ENCODE measurements around the gene CHIT1.
"Not testable (repeated sequence)": the region's sequence is repeated elsewhere in the genome, so short reads cannot be mapped to it uniquely, and the experiment has no call there.

Gene CHIT1

DNA sequence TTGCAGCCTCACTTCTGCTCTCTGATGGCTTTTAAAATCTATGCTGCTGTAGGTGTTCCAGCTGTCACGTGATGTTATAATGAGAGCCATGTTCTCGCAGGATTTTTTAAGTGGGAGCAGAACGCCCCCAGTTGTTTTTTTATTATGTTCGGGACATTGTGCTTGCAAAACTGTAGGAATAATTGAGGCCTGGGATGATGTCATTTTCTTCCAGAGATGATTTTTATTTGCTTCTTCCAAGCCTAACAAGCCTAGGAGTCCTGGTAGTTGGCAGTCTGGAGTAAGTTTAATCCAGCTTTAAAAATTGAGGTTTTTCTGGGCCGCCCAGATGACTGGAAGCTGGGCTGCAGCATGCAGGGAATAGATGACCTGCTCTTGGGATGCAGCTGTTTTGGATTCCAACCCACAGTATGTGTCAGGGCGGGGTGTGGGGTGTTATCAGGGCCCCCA is 34.6 kb upstream of the CHIT1 start:
- no peak overlapping the region for H3K4me3 ChIP-seq (ENCODE audit: low read depth, low read length)
- H3K9ac ChIP-seq (ENCODE audit: low read length), result no peak overlapping the region
- peaks cover 4% of the 10 kb centered on the region; the same call in 1 of the 2 replicates for H3K4me1 ChIP-seq (ENCODE audit: control insufficient read depth, insufficient read depth, low read length)
- no peaks in the 10 kb centered on the region for H3K9me3 ChIP-seq (ENCODE audit: control insufficient read depth, insufficient read depth, low read depth, low read length)
- no peaks in the 10 kb centered on the region for H3K36me3 ChIP-seq (ENCODE audit: control insufficient read depth, insufficient read depth, low read length)
- H3K27ac ChIP-seq (ENCODE audit: low read depth, low read length), result no peak overlapping the region
- no peaks in the 10 kb centered on the region for H3K27me3 ChIP-seq (ENCODE audit: control insufficient read depth, insufficient read depth, low read length)

DNA sequence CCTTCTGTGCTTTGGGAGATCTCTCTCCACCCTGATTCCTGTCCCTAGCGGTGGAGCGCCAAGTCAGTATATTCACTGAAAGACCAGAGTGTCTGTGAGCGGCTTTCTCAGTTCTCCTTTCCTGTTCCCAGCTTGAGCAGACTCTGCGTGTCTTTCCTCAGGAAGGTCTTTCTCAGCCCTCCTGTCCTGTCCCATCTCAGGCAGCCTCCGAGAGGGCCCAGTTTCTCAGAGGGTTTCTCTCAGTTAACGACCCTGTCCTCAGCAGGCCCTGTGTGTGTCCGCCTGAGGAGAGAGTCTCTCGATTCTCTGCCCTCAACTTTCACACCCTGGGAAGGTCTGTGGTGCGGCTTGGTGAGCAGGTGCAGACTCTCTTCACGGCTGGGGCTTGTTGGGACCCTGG is 34.0 kb upstream of the CHIT1 start:
- no peak overlapping the region for H3K27ac ChIP-seq (ENCODE audit: low read depth, low read length)
- no peaks in the 10 kb centered on the region for H3K9me3 ChIP-seq (ENCODE audit: control insufficient read depth, insufficient read depth, low read depth, low read length)
- no peaks in the 10 kb centered on the region for H3K36me3 ChIP-seq (ENCODE audit: control insufficient read depth, insufficient read depth, low read length)
- no peak overlapping the region for H3K9ac ChIP-seq (ENCODE audit: low read length)
- H3K27me3 ChIP-seq (ENCODE audit: control insufficient read depth, insufficient read depth, low read length), result no peaks in the 10 kb centered on the region
- H3K4me1 ChIP-seq (ENCODE audit: control insufficient read depth, insufficient read depth, low read length), result no peaks in the 10 kb centered on the region
- no peak overlapping the region for H3K4me3 ChIP-seq (ENCODE audit: low read depth, low read length)

DNA sequence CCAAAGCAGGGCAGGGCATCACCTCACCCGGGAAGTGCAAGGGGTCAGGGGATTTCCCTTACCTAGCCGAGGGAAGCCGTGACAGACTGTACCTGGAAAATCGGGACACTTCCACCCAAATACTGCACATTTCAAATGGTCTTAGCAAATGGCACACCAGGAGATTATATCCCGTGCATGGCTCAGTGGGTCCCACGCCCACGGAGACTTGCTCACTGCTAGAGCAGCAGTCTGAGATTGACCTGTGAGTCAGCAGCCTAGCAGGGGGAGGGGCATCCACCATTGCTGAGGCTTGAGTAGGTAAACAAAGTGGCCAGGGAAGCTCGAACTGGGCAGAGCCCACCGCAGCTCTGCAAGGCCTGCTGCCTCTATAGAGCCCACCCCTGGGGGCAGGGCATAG is 27.2 kb upstream of the CHIT1 start:
- H3K9me3 ChIP-seq (ENCODE audit: control insufficient read depth, insufficient read depth, low read depth, low read length), result peaks cover 12% of the 10 kb centered on the region
- H3K4me1 ChIP-seq (ENCODE audit: control insufficient read depth, insufficient read depth, low read length); H3K36me3 ChIP-seq (ENCODE audit: control insufficient read depth, insufficient read depth, low read length); H3K4me3 ChIP-seq (ENCODE audit: low read depth, low read length); H3K9ac ChIP-seq (ENCODE audit: low read length); H3K27ac ChIP-seq (ENCODE audit: low read depth, low read length); H3K27me3 ChIP-seq (ENCODE audit: control insufficient read depth, insufficient read depth, low read length): not testable (repeated sequence)

DNA sequence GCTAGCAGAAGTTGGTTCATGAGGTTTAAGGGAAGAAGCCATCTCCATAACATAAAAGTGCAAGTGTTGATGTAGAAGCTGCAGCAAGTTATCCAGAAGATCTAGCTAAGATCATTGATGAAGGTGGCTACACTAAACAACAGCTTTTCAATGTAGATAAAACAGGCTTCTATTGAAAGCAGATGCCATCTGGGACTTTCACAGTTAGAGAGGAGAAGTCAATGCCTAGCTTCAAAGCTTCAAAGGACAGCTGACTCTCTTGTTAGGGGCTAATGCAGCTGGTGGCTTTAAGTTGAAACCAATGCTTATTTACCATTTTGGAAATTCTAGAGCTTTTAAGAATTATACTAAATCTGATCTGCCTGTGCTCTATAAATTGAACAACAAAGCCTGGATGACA is 25.3 kb upstream of the CHIT1 start:
- H3K27me3 ChIP-seq (ENCODE audit: control insufficient read depth, insufficient read depth, low read length); H3K4me1 ChIP-seq (ENCODE audit: control insufficient read depth, insufficient read depth, low read length); H3K36me3 ChIP-seq (ENCODE audit: control insufficient read depth, insufficient read depth, low read length); H3K9ac ChIP-seq (ENCODE audit: low read length); H3K27ac ChIP-seq (ENCODE audit: low read depth, low read length); H3K4me3 ChIP-seq (ENCODE audit: low read depth, low read length): not testable (repeated sequence)
- peaks cover 12% of the 10 kb centered on the region for H3K9me3 ChIP-seq (ENCODE audit: control insufficient read depth, insufficient read depth, low read depth, low read length)

DNA sequence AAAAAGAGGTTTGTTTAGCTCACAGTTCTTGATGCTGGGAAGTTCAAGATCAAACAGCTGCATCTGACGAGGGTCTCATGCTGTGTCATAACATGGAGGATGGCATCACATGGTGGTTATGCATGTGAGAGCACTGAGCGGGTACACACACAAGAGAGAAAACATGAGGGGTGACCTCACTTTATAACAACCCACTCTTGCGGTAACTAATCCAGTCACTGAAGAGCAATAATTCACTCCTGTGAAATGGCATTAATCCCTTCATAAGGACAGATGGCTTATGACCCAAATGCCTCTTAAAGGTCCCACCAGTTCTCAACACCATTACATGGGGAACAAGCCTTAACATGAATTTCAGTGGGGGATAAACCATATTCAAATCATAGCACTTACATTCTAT is 23.2 kb upstream of the CHIT1 start:
- Histone ChIP-seq H3K27me3 (ENCODE audit: control insufficient read depth, insufficient read depth, low read length) (no peaks in the 10 kb centered on the region), H3K9me3 (ENCODE audit: control insufficient read depth, insufficient read depth, low read depth, low read length) (peaks cover 12% of the 10 kb centered on the region), H3K4me1 (ENCODE audit: control insufficient read depth, insufficient read depth, low read length) (no peaks in the 10 kb centered on the region), H3K9ac (ENCODE audit: low read length) (no peak overlapping the region), H3K36me3 (ENCODE audit: control insufficient read depth, insufficient read depth, low read length) (no peaks in the 10 kb centered on the region), H3K4me3 (ENCODE audit: low read depth, low read length) (no peak overlapping the region), H3K27ac (ENCODE audit: low read depth, low read length) (no peak overlapping the region)

DNA sequence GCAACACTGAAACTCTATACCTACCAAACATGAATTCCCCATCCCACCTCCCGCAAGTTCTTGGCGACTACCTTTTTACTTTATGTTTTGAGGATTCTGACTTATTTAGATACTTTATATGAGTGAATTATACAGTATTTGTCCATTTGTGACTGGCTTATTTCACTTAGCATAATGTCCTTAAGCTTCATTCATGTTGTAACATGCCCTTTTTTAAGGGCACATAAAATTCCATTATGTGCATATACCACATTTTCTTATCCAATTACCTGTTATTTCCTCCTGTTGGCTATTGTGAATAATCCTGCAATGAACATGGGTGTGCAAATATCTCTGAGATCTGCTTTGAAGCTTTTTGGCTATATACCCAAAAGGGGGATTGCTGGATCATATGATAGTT is 22.0 kb upstream of the CHIT1 start:
- no peaks in the 10 kb centered on the region for H3K4me1 ChIP-seq (ENCODE audit: control insufficient read depth, insufficient read depth, low read length)
- H3K27ac ChIP-seq (ENCODE audit: low read depth, low read length), result no peak overlapping the region
- no peaks in the 10 kb centered on the region for H3K36me3 ChIP-seq (ENCODE audit: control insufficient read depth, insufficient read depth, low read length)
- peaks cover 8% of the 10 kb centered on the region for H3K9me3 ChIP-seq (ENCODE audit: control insufficient read depth, insufficient read depth, low read depth, low read length)
- no peaks in the 10 kb centered on the region for H3K27me3 ChIP-seq (ENCODE audit: control insufficient read depth, insufficient read depth, low read length)
- no peak overlapping the region for H3K9ac ChIP-seq (ENCODE audit: low read length)
- no peak overlapping the region for H3K4me3 ChIP-seq (ENCODE audit: low read depth, low read length)

DNA sequence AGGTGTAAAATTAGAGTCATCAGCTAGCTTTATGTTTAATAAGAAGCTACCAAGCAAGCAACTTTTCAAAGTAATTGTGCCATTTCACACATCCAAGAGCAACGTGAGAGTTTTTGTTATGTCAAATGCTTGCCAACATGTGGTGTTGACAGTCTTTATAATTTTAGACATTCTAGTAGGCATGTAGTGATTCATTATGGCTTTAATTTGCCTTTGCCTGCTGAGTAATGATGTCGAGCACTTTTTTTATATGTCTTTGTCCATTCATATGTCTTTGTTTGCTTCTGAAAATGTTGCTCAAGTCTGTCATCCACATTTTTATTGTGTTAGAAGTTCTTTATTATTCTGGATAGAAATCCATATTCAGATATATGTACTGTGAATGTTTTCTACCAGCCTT is 21.4 kb upstream of the CHIT1 start:
- H3K9ac ChIP-seq (ENCODE audit: low read length), result no peak overlapping the region
- no peaks in the 10 kb centered on the region for H3K36me3 ChIP-seq (ENCODE audit: control insufficient read depth, insufficient read depth, low read length)
- no peaks in the 10 kb centered on the region for H3K27me3 ChIP-seq (ENCODE audit: control insufficient read depth, insufficient read depth, low read length)
- no peak overlapping the region for H3K4me3 ChIP-seq (ENCODE audit: low read depth, low read length)
- H3K9me3 ChIP-seq (ENCODE audit: control insufficient read depth, insufficient read depth, low read depth, low read length), result peaks cover 3% of the 10 kb centered on the region
- H3K27ac ChIP-seq (ENCODE audit: low read depth, low read length), result no peak overlapping the region
- H3K4me1 ChIP-seq (ENCODE audit: control insufficient read depth, insufficient read depth, low read length), result no peaks in the 10 kb centered on the region

GRCh38 chr1:203244776-203245175 is 15.3 kb upstream of the CHIT1 start:
- Histone ChIP-seq H3K9me3 (ENCODE audit: control insufficient read depth, insufficient read depth, low read depth, low read length) (no peaks in the 10 kb centered on the region), H3K4me3 (ENCODE audit: low read depth, low read length) (no peak overlapping the region), H3K4me1 (ENCODE audit: control insufficient read depth, insufficient read depth, low read length) (no peaks in the 10 kb centered on the region), H3K9ac (ENCODE audit: low read length) (no peak overlapping the region), H3K27me3 (ENCODE audit: control insufficient read depth, insufficient read depth, low read length) (no peaks in the 10 kb centered on the region), H3K27ac (ENCODE audit: low read depth, low read length) (no peak overlapping the region), H3K36me3 (ENCODE audit: control insufficient read depth, insufficient read depth, low read length) (no peaks in the 10 kb centered on the region)

- H3K4me1 ChIP-seq (ENCODE audit: control insufficient read depth, insufficient read depth, low read length); H3K27me3 ChIP-seq (ENCODE audit: control insufficient read depth, insufficient read depth, low read length); H3K27ac ChIP-seq (ENCODE audit: low read depth, low read length); H3K36me3 ChIP-seq (ENCODE audit: control insufficient read depth, insufficient read depth, low read length); H3K4me3 ChIP-seq (ENCODE audit: low read depth, low read length); H3K9ac ChIP-seq (ENCODE audit: low read length): not testable (repeated sequence)
- H3K9me3 ChIP-seq (ENCODE audit: control insufficient read depth, insufficient read depth, low read depth, low read length), result peaks cover 12% of the 10 kb centered on the region
Observed at GRCh38 chr1:203241708-203242107, 12.2 kb upstream of the CHIT1 start.

GRCh38 chr1:203239526-203240305 is 10.2 kb upstream of the CHIT1 start:
- no peaks in the 10 kb centered on the region for H3K36me3 ChIP-seq (ENCODE audit: control insufficient read depth, insufficient read depth, low read length)
- no peaks in the 10 kb centered on the region for H3K27me3 ChIP-seq (ENCODE audit: control insufficient read depth, insufficient read depth, low read length)
- no peak overlapping the region for H3K4me3 ChIP-seq (ENCODE audit: low read depth, low read length)
- H3K9me3 ChIP-seq (ENCODE audit: control insufficient read depth, insufficient read depth, low read depth, low read length), result peaks cover 26% of the 10 kb centered on the region
- no peak overlapping the region for H3K9ac ChIP-seq (ENCODE audit: low read length)
- H3K27ac ChIP-seq (ENCODE audit: low read depth, low read length), result no peak overlapping the region
- no peaks in the 10 kb centered on the region for H3K4me1 ChIP-seq (ENCODE audit: control insufficient read depth, insufficient read depth, low read length)

- Histone ChIP-seq H3K27ac (ENCODE audit: low read depth, low read length) (no peak overlapping the region), H3K9me3 (ENCODE audit: control insufficient read depth, insufficient read depth, low read depth, low read length) (peaks cover 29% of the 10 kb centered on the region), H3K4me1 (ENCODE audit: control insufficient read depth, insufficient read depth, low read length) (no peaks in the 10 kb centered on the region)
Observed at GRCh38 chr1:203239081-203239480, 9.6 kb upstream of the CHIT1 start.

More at GRCh38 chr1:203239081-203239480, 9.6 kb upstream of the CHIT1 start:
- H3K9ac ChIP-seq (ENCODE audit: low read length), result no peak overlapping the region
- no peaks in the 10 kb centered on the region for H3K27me3 ChIP-seq (ENCODE audit: control insufficient read depth, insufficient read depth, low read length)
- no peaks in the 10 kb centered on the region for H3K36me3 ChIP-seq (ENCODE audit: control insufficient read depth, insufficient read depth, low read length)
- H3K4me3 ChIP-seq (ENCODE audit: low read depth, low read length), result no peak overlapping the region
